Mesendoderm (in vitro differentiated cells): Measurements from ENCODE around the gene LKAAEAR1.
A peak's percentile ranks its signal among the peaks of the same experiment; 100 is the strongest.

Source experiments
- DNase-seq: peaks from one replicate; pipeline ENCODE4 v3.0.0; 2013
- H2AK5ac ChIP-seq: 2 replicates; pipeline ENCODE4 v1.6.1; 2013; ENCODE audit warnings: low read length, inconsistent platforms
- H2BK120ac ChIP-seq: 2 replicates; pipeline ENCODE4 v1.6.1; 2013; ENCODE audit warnings: low read depth, mild to moderate bottlenecking, low read length, moderate library complexity, mixed read lengths
- H2BK15ac ChIP-seq: replicated peaks from 2 replicates; pipeline ENCODE4 v1.6.1; 2013; ENCODE audit warnings: low read depth, mild to moderate bottlenecking, moderate library complexity
- H2BK5ac ChIP-seq: 2 replicates; pipeline ENCODE4 v1.6.1; 2013; ENCODE audit warnings: low read length, inconsistent platforms
- H3K18ac ChIP-seq: 2 replicates; pipeline ENCODE4 v1.6.1; 2013; ENCODE audit warnings: mild to moderate bottlenecking, low read length, mixed read lengths
- H3K23ac ChIP-seq: one replicate; pipeline ENCODE4 v1.6.1; 2013; ENCODE audit warnings: low read length
- H3K27ac ChIP-seq: 2 replicates; pipeline ENCODE4 v1.5.1; 2013; ENCODE audit warnings: low read depth, mild to moderate bottlenecking, inconsistent platforms, low read length, moderate library complexity
- H3K27me3 ChIP-seq: 2 replicates; pipeline ENCODE4 v1.6.1; 2013; ENCODE audit warnings: low read length, control low read depth, mild to moderate bottlenecking, inconsistent platforms; ENCODE audit not compliant: insufficient read depth, poor library complexity
- H3K36me3 ChIP-seq: 2 replicates; pipeline ENCODE4 v1.6.1; 2013; ENCODE audit warnings: low read length, inconsistent platforms; ENCODE audit not compliant: control insufficient read depth, insufficient read depth
- H3K4ac ChIP-seq: one replicate; pipeline ENCODE4 v1.6.1; 2013; ENCODE audit warnings: low read depth, mild to moderate bottlenecking, low read length, moderate library complexity
- H3K4me1 ChIP-seq: 2 replicates; pipeline ENCODE4 v1.6.1; 2013; ENCODE audit warnings: low read depth, low read length, inconsistent platforms; ENCODE audit not compliant: control insufficient read depth
- H3K4me2 ChIP-seq: 2 replicates; pipeline ENCODE4 v1.6.1; 2013; ENCODE audit warnings: low read length
- H3K4me3 ChIP-seq: 2 replicates; pipeline ENCODE4 v1.5.1; 2013; ENCODE audit warnings: mild to moderate bottlenecking, low read length
- H3K56ac ChIP-seq: one replicate; pipeline ENCODE4 v1.6.1; 2013; ENCODE audit warnings: low read length
- H3K79me1 ChIP-seq: 2 replicates; pipeline ENCODE4 v1.6.1; 2013; ENCODE audit warnings: low read length, inconsistent platforms
- H3K79me2 ChIP-seq: 2 replicates; pipeline ENCODE4 v1.6.1; 2013; ENCODE audit warnings: mild to moderate bottlenecking, low read length; ENCODE audit not compliant: control insufficient read depth, insufficient read depth
- H3K9ac ChIP-seq: 2 replicates; pipeline ENCODE4 v1.6.1; 2013; ENCODE audit warnings: low read length, inconsistent platforms
- H4K5ac ChIP-seq: one replicate; pipeline ENCODE4 v1.6.1; 2013; ENCODE audit warnings: low read length
- H4K8ac ChIP-seq: one replicate; pipeline ENCODE4 v1.6.1; 2013; ENCODE audit warnings: low read depth, mild to moderate bottlenecking, control low read depth, low read length, moderate library complexity
- WGBS: extraction: QIAGEN DNeasy Blood & Tissue Kit; methylation state at CpG from one replicate; pipeline ENCODE4 v1.1.7; 2013; ENCODE audit warnings: low lambda C conversion rate, missing lambda C conversion rate; ENCODE audit not compliant: insufficient coverage; ENCODE audit errors: extremely low coverage; 5-methylcytosine and 5-hydroxymethylcytosine counted together

Gene LKAAEAR1

DNA sequence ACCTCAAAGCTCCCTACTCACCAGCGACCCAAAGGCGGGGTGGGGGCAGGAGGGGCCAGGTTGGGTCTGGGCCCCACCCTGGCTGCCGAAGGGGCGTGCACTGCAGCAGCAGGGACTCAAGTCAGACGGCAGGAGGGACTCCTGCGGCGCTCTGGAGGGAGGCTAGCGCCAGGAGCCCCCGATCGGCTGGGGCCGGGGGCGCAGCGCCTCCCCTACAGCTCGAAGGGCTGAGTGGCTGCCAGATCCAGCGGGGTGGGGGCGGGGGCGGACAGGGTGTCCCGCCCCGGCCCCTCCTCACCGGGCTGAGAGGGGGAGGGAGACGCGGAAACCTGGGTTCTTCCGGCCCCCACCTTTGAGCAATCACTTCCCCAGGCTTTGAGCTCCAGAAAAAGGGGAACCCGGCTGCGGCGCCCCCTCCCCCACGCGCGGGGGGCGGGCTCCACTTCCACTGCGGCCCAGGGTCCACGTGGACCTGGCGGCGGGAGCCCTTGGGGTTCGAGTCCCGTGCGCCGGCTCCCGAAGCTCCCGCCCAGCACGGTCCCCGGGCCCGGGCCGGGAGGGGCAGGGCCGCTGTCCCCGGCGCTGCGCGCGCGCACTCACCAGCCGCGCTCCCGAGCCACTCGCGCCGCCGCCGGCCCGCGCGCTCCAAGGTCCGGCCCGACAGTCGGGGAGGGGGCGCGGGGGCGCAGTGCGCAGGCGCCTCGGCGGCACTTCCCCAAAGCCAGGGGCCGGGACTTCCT is 4.8 kb downstream of the LKAAEAR1 start, which contains the start of gene RGS19:
RGS19 (minus strand) TSS at position 246 of the 740 bp plus-strand sequence. CDS start 2,632 bp downstream, outside the sequence.
- no peak within 1 kb of the TSS for H4K5ac ChIP-seq
- no peak within 1 kb of the TSS for H2BK5ac ChIP-seq
- peak within 1 kb of the TSS; percentile 98 for H3K56ac ChIP-seq
- H3K4me1 ChIP-seq, result no peaks in the 10 kb centered on the region
- DNase-seq, result peak; percentile 77
- H3K4ac ChIP-seq, result peak within 1 kb of the TSS; percentile 82
- no peak within 1 kb of the TSS for H2BK15ac ChIP-seq
- H3K79me2 ChIP-seq, result no peaks in the 10 kb centered on the region
- WGBS, result no CpG with 5 or more reads among the region's 73 CpGs
- no peaks in the 10 kb centered on the region for H3K79me1 ChIP-seq
- no peak within 1 kb of the TSS for H2BK120ac ChIP-seq
- peak within 1 kb of the TSS; percentile 75 for H3K4me3 ChIP-seq
- H3K27ac ChIP-seq, result peak within 1 kb of the TSS; percentile 7
- peak within 1 kb of the TSS; percentile 93 for H3K9ac ChIP-seq
- peak within 1 kb of the TSS; percentile 69 for H3K18ac ChIP-seq
- H3K36me3 ChIP-seq, result no peaks in the 10 kb centered on the region
- H2AK5ac ChIP-seq, result no peak within 1 kb of the TSS
- H3K4me2 ChIP-seq, result peak within 1 kb of the TSS; percentile 97
- peak within 1 kb of the TSS; percentile 97 for H4K8ac ChIP-seq
- H3K23ac ChIP-seq, result peak within 1 kb of the TSS; percentile 80
- peaks cover 8% of the 10 kb centered on the region for H3K27me3 ChIP-seq

DNA sequence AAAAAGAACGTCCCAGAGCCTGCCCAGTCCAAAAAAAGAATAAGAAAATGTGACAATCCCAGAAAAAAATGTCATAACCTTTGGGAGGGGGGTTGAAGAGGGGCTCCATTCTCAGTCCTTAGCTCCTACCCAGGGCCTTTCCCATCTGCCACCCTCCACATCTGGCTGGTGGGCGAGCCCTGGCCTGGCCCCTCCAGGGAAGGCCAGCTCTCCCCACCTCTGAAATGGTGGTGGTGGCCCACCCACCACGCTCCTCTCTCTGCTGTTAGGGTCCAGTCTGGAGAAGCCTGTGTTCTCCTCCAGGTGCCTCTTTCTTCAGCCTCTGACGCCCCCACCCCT is 5.3 kb downstream of the LKAAEAR1 start:
- Histone ChIP-seq H3K56ac (peak overlapping the region; percentile 92), H3K4ac (no peak overlapping the region), H3K79me1 (no peaks in the 10 kb centered on the region), H4K8ac (no peak overlapping the region), H3K4me1 (no peaks in the 10 kb centered on the region), H3K23ac (no peak overlapping the region), H3K27ac (no peak overlapping the region), H3K9ac (peak overlapping the region; percentile 82), H3K4me3 (peak overlapping the region; percentile 64), H3K18ac (peak overlapping the region; percentile 69), H2BK15ac (no peak overlapping the region), H3K36me3 (no peaks in the 10 kb centered on the region), H3K79me2 (no peaks in the 10 kb centered on the region), H4K5ac (no peak overlapping the region), H2BK5ac (no peak overlapping the region), H3K4me2 (peak overlapping the region; percentile 58), H2BK120ac (no peak overlapping the region), H3K27me3 (peaks cover 2% of the 10 kb centered on the region), H2AK5ac (no peak overlapping the region)
- DNase-seq, result no peak
- no CpG with 5 or more reads among the region's 4 CpGs for WGBS

DNA sequence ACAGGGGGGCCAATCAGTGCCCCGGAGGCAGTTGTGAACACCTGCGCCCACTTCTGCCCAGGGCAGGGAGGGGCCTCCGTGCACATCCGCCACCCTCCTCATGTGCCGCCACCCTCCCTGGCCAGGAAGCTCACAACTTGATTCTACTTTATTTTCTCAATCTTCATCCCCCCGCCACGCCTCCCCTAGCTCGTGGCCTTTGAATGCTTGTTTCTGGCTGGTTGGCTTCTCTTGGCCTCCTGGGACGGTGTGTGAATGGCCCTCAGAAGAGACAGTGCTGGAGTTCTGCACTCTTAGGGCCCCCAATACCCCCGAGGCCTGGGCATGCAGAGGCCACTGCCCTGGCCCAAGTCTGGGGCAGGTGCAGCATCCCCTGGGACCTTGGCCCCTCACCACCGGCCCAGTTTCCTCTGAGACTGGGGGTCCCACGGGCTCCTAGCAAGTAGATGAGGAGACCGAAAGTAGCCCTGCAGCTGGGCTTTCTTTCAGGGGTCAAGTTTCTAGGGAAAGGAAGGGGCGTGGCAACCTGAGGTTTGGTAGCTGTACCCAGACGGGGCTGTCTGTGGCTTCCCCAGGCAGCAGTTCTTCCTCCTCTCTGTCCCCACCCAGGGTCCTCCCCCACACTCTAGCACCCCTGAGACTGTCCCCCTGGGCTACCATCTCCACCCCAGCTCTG is 6.2 kb downstream of the LKAAEAR1 start:
- Histone ChIP-seq H2AK5ac (no peak overlapping the region), H3K27me3 (no peaks in the 10 kb centered on the region), H3K4me1 (no peaks in the 10 kb centered on the region), H3K79me2 (no peaks in the 10 kb centered on the region), H3K4me2 (no peak overlapping the region), H3K4ac (no peak overlapping the region), H3K4me3 (no peak overlapping the region), H3K36me3 (no peaks in the 10 kb centered on the region), H3K18ac (no peak overlapping the region), H3K23ac (no peak overlapping the region), H3K79me1 (no peaks in the 10 kb centered on the region), H3K56ac (peak overlapping the region; percentile 38), H2BK120ac (no peak overlapping the region), H2BK5ac (no peak overlapping the region), H4K5ac (no peak overlapping the region), H4K8ac (no peak overlapping the region), H2BK15ac (no peak overlapping the region), H3K9ac (peak overlapping the region; percentile 15), H3K27ac (no peak overlapping the region)
- no peak for DNase-seq
- WGBS, result no CpG with 5 or more reads among the region's 15 CpGs

DNA sequence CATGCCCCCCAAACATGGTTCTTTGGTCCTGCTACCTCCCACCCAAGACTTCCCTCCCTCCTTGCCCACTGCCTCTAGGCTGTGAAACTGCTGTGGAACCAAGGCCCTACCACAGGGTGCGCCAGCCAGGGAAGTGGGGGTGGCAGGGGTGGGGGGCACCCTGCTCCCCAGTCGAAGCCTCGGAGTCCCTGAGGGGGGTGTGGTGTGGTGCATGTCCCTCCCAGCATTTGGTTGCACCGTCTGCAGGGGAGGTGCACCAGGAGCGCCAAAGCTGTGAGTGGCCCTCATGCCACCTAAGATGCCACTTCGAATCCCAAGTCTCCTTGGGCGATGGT is 6.7 kb downstream of the LKAAEAR1 start:
- H3K23ac ChIP-seq, result no peak overlapping the region
- no peak overlapping the region for H3K18ac ChIP-seq
- no peak overlapping the region for H2BK15ac ChIP-seq
- H2AK5ac ChIP-seq, result no peak overlapping the region
- H4K8ac ChIP-seq, result no peak overlapping the region
- no peaks in the 10 kb centered on the region for H3K79me2 ChIP-seq
- H3K36me3 ChIP-seq, result no peaks in the 10 kb centered on the region
- no peak overlapping the region for H2BK120ac ChIP-seq
- no peak overlapping the region for H3K9ac ChIP-seq
- H3K79me1 ChIP-seq, result no peaks in the 10 kb centered on the region
- no peak for DNase-seq
- H3K4me3 ChIP-seq, result no peak overlapping the region
- no peak overlapping the region for H3K4ac ChIP-seq
- no peaks in the 10 kb centered on the region for H3K4me1 ChIP-seq
- H2BK5ac ChIP-seq, result no peak overlapping the region
- H4K5ac ChIP-seq, result no peak overlapping the region
- H3K56ac ChIP-seq, result no peak overlapping the region
- no CpG with 5 or more reads among the region's 7 CpGs for WGBS
- no peak overlapping the region for H3K4me2 ChIP-seq
- H3K27ac ChIP-seq, result no peak overlapping the region
- no peaks in the 10 kb centered on the region for H3K27me3 ChIP-seq

DNA sequence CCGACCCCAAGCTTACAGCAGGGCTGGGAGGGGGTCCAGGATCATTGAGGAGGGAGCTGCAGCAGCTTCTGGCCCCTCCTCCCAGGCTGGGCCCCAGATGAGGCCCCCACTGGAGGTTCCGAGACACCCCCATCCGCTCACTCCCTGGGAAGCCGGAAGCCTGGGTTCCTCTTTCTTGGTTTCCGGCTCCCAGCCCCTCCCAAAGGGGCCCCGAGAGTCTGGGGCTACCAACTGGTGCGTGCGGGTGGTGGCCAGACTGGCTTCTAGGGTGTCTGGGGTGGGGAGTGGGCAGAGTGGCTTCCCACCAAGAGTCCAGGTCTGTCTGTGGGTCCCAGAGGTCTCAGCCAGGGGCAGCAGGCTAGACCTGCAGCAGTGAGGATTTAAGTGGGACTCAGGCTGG is 7.1 kb downstream of the LKAAEAR1 start:
- Histone ChIP-seq H3K79me2 (no peaks in the 10 kb centered on the region), H3K4me3 (no peak overlapping the region), H2BK120ac (no peak overlapping the region), H4K5ac (no peak overlapping the region), H2BK5ac (no peak overlapping the region), H3K36me3 (no peaks in the 10 kb centered on the region), H2AK5ac (no peak overlapping the region), H3K27me3 (no peaks in the 10 kb centered on the region), H4K8ac (no peak overlapping the region), H3K23ac (no peak overlapping the region), H3K9ac (no peak overlapping the region), H3K4me2 (no peak overlapping the region), H3K56ac (no peak overlapping the region), H3K27ac (no peak overlapping the region), H3K79me1 (no peaks in the 10 kb centered on the region), H3K4me1 (no peaks in the 10 kb centered on the region), H3K18ac (no peak overlapping the region), H3K4ac (no peak overlapping the region), H2BK15ac (no peak overlapping the region)
- no peak for DNase-seq
- WGBS, result no CpG with 5 or more reads among the region's 8 CpGs
